Hepatocyte (in vitro differentiated cells): Measurements from ENCODE around the gene DLL1. TPM values are rescaled to one million over a fixed set of nuclear protein-coding genes. Genes with fewer than 3 reads are reported as not detected.

Experiments
- DNase-seq: peaks from one replicate; pipeline ENCODE4 v3.0.0-alpha.2; 2016; ENCODE audit warnings: low spot score
- H2AFZ ChIP-seq: fragments of 200-600 bp; sonication (generic); 2 replicates; pipeline ENCODE4 v1.6.0; 2016; ENCODE audit warnings: antibody characterized with exemption, mild to moderate bottlenecking
- H3K27ac ChIP-seq: fragments of 200-600 bp; sonication (generic); 2 replicates; pipeline ENCODE4 v1.5.1; 2016; ENCODE audit warnings: mild to moderate bottlenecking
- H3K27me3 ChIP-seq: fragments of 200-600 bp; sonication (generic); 2 replicates; pipeline ENCODE4 v1.6.1; 2016
- H3K36me3 ChIP-seq: fragments of 200-600 bp; sonication (generic); replicated peaks from 2 replicates; pipeline ENCODE4 v1.5.1; 2016; ENCODE audit warnings: low read depth; ENCODE audit not compliant: insufficient read depth
- H3K4me1 ChIP-seq: fragments of 200-600 bp; sonication (generic); 2 replicates; pipeline ENCODE4 v1.5.1; 2016; ENCODE audit warnings: mild to moderate bottlenecking, moderate library complexity; ENCODE audit not compliant: insufficient read depth
- H3K4me2 ChIP-seq: fragments of 200-600 bp; sonication (generic); 2 replicates; pipeline ENCODE4 v1.6.0; 2016
- H3K4me3 ChIP-seq: fragments of 200-600 bp; sonication (generic); 2 replicates; pipeline ENCODE4 v1.5.1; 2016; ENCODE audit warnings: mild to moderate bottlenecking
- H3K79me2 ChIP-seq: fragments of 200-600 bp; sonication (generic); 2 replicates; pipeline ENCODE4 v1.6.0; 2017; ENCODE audit warnings: mild to moderate bottlenecking
- H3K9me2 ChIP-seq: fragments of 200-600 bp; sonication (generic); replicated peaks from 2 replicates; pipeline ENCODE4 v1.6.0; 2017; ENCODE audit warnings: mild to moderate bottlenecking; ENCODE audit not compliant: insufficient read depth
- H3K9me3 ChIP-seq: fragments of 200-600 bp; sonication (generic); 2 replicates; pipeline ENCODE4 v1.5.1; 2016; ENCODE audit warnings: low read depth, mild to moderate bottlenecking
- H4K20me1 ChIP-seq: fragments of 200-600 bp; sonication (generic); 2 replicates; pipeline ENCODE4 v1.6.0; 2016; ENCODE audit warnings: mild to moderate bottlenecking; ENCODE audit not compliant: insufficient read depth, poor library complexity, severe bottlenecking
- CTCF ChIP-seq: fragments of 200-600 bp; sonication (generic); IDR thresholded peaks from 2 replicates; pipeline ENCODE4 v1.5.1; 2016; ENCODE audit warnings: antibody characterized with exemption, mild to moderate bottlenecking; ENCODE audit not compliant: poor library complexity
- EZH2 ChIP-seq: fragments of 200-600 bp; sonication (generic); IDR thresholded peaks from 2 replicates; pipeline ENCODE4 v1.6.1; 2016; ENCODE audit warnings: antibody characterized with exemption, mild to moderate bottlenecking, borderline replicate concordance
- EZH2phosphoT487 ChIP-seq: fragments of 200-600 bp; sonication (generic); IDR thresholded peaks from one replicate; pipeline ENCODE4 v1.6.1; 2018; ENCODE audit warnings: antibody characterized with exemption, mild to moderate bottlenecking, low read depth, moderate library complexity; ENCODE audit not compliant: unreplicated experiment, severe bottlenecking
- WGBS: methylation state at CpG from one replicate; pipeline ENCODE4 v1.1.6; 2016; ENCODE audit warnings: low lambda C conversion rate; ENCODE audit errors: missing lambda C conversion rate; 5-methylcytosine and 5-hydroxymethylcytosine counted together
- polyA plus RNA-seq: library from polyadenylated mRNA; unstranded; fragments of >200 nt; fragmentation: Nextera tagmentation; extraction: Ambion mirVana; gene quantifications from 2 replicates; pipeline ENCODE4 v1.2.1, GENCODE V29; 2016
- total RNA-seq: library from RNA; depleted of rRNA; stranded (reverse); fragments of >200 nt; gene quantifications from 2 replicates; pipeline ENCODE4 v1.2.3, GENCODE V29; 2014

Gene DLL1
- total and polyA plus RNA-seq, 2 experiments from 2014 or later, result 3.1 to 3.3 TPM

GRCh38 chr6:170250455-170250854 lies 40.4 kb downstream of the DLL1 start:
- no peaks in the 10 kb centered on the region for H3K79me2 ChIP-seq
- H3K27ac ChIP-seq, result no peak overlapping the region
- no peak overlapping the region for H3K4me3 ChIP-seq
- H3K4me2 ChIP-seq, result no peak overlapping the region
- H3K36me3 ChIP-seq, result no peaks in the 10 kb centered on the region
- H3K27me3 ChIP-seq, result no peaks in the 10 kb centered on the region
- no peak for DNase-seq
- no peaks in the 10 kb centered on the region for H3K9me3 ChIP-seq
- 74% methylated on average over 11 of the region's 11 CpGs for WGBS
- TF ChIP-seq EZH2phosphoT487 (no peak), EZH2 (no peak), CTCF (no peak)
- H3K9me2 ChIP-seq, result no peaks in the 10 kb centered on the region
- H3K4me1 ChIP-seq, result no peaks in the 10 kb centered on the region
- no peak overlapping the region for H2AFZ ChIP-seq
- H4K20me1 ChIP-seq, result no peaks in the 10 kb centered on the region

- H3K4me1 ChIP-seq, result no peaks in the 10 kb centered on the region
- H3K36me3 ChIP-seq, result no peaks in the 10 kb centered on the region
- no peak for DNase-seq
- TF ChIP-seq EZH2phosphoT487, result no peak
- TF ChIP-seq EZH2, result no peak
- TF ChIP-seq CTCF, result no peak
- no peak overlapping the region for H3K4me3 ChIP-seq
- 94% methylated on average over 15 of the region's 15 CpGs for WGBS
- no peak overlapping the region for H3K4me2 ChIP-seq
- H3K9me3 ChIP-seq, result no peaks in the 10 kb centered on the region
- H2AFZ ChIP-seq, result no peak overlapping the region
- no peaks in the 10 kb centered on the region for H3K27me3 ChIP-seq
- no peaks in the 10 kb centered on the region for H3K79me2 ChIP-seq
- H3K27ac ChIP-seq, result no peak overlapping the region
- H3K9me2 ChIP-seq, result no peaks in the 10 kb centered on the region
- no peaks in the 10 kb centered on the region for H4K20me1 ChIP-seq
Measured at GRCh38 chr6:170249817-170250216, 41.1 kb downstream of the DLL1 start.

- no peaks in the 10 kb centered on the region for H3K27me3 ChIP-seq
Measured at GRCh38 chr6:170248861-170249600, 41.8 kb downstream of the DLL1 start.

More at GRCh38 chr6:170248861-170249600, 41.8 kb downstream of the DLL1 start:
- Histone ChIP-seq H3K4me3 (no peak overlapping the region), H3K4me2 (no peak overlapping the region), H3K36me3 (no peaks in the 10 kb centered on the region), H3K4me1 (peaks cover 2% of the 10 kb centered on the region), H2AFZ (no peak overlapping the region), H3K9me3 (no peaks in the 10 kb centered on the region), H4K20me1 (no peaks in the 10 kb centered on the region), H3K9me2 (no peaks in the 10 kb centered on the region), H3K79me2 (no peaks in the 10 kb centered on the region), H3K27ac (no peak overlapping the region)
- 90% methylated on average over 26 of the region's 27 CpGs for WGBS
- no peak for DNase-seq
- TF ChIP-seq CTCF (no peak), EZH2 (no peak), EZH2phosphoT487 (no peak)
